Measurements from ENCODE around the gene GSN. TPM values are rescaled to one million over a fixed set of nuclear protein-coding genes. Genes with fewer than 3 reads are reported as not detected.

Gene GSN
- total and polyA plus RNA-seq, 2 of the 13 experiments (the other 11 are each of a cell fraction or from before 2014, with no cell fraction given) = 294 to 307 TPM

GRCh38 chr9:121296213-121297127 lies 28.5 kb downstream of the GSN start (continued):
- TF ChIP-seq HMGXB3 (CRISPR knock-in tag; IDR thresholded peaks at IDR 0.05; ENCODE audit: borderline replicate concordance) (peak; percentile 30; the same call in 1 of the 2 replicates), RXRB (CRISPR knock-in tag; IDR thresholded peaks at IDR 0.05; ENCODE audit: borderline replicate concordance) (peak; percentile 97), ZNF367 (CRISPR knock-in tag; IDR thresholded peaks at IDR 0.05; ENCODE audit: borderline replicate concordance) (no peak), DMTF1 (CRISPR knock-in tag; IDR thresholded peaks at IDR 0.05) (no peak), ZNF772 (CRISPR knock-in tag; IDR thresholded peaks at IDR 0.05) (peak; percentile 67; the same call in 1 of the 2 replicates), GLMP (CRISPR knock-in tag; IDR thresholded peaks at IDR 0.05; ENCODE audit: borderline replicate concordance) (no peak), ZNF234 (CRISPR knock-in tag; conservative IDR thresholded peaks at IDR 0.05) (no peak), TEAD2 (CRISPR knock-in tag; IDR thresholded peaks at IDR 0.05) (no peak), TIGD3 (CRISPR knock-in tag; IDR thresholded peaks at IDR 0.05; ENCODE audit: borderline replicate concordance) (no peak), ZNF652 (CRISPR knock-in tag; IDR thresholded peaks at IDR 0.05; ENCODE audit: borderline replicate concordance, low read depth) (peak; percentile 12; the same call in 1 of the 2 replicates), ZNF607 (CRISPR knock-in tag; IDR thresholded peaks at IDR 0.05; ENCODE audit: borderline replicate concordance) (peak; percentile 71; the same call in 1 of the 2 replicates), ATF7 (IDR thresholded peaks at IDR 0.05) (no peak), ATF7 (CRISPR knock-in tag; IDR thresholded peaks at IDR 0.05) (0 out of 2 replicates have a peak, but pooled peaks have one; percentile 49), DZIP1 (CRISPR knock-in tag; IDR thresholded peaks at IDR 0.05) (no peak; the same call in 1 of the 2 replicates), RBM22 (optimal IDR thresholded peaks at IDR 0.05; ENCODE audit: low read length) (peak; percentile 31)

Data from HepG2 (cell line).